CD4-positive, CD25-positive, alpha-beta regulatory T cell (primary cell): ENCODE results near the gene LGI2. TPM values are rescaled to one million over a fixed set of nuclear protein-coding genes. Genes with fewer than 3 reads are reported as not detected.

Experiments used
- ATAC-seq, 2 donors: fragments of 150-1000 bp; cut with Tn5 transposase; one replicate each; pipeline ENCODE4 v1.10.0; 2021; ENCODE audit warnings: low read depth in 2 of 2, moderate number of reproducible peaks in 2 of 2, moderate library complexity in 1 of 2
- DNase-seq, 3 donors: peaks; one replicate each; pipeline versions ENCODE4 v3.0.0 to v3.0.0-alpha.2; 2012 to 2022; ENCODE audit warnings: mixed read lengths in 1 of 3
- H3K27ac ChIP-seq: one replicate; pipeline ENCODE4 v1.7.0; 2013; ENCODE audit warnings: mild to moderate bottlenecking, low read length; ENCODE audit not compliant: insufficient read depth, poor library complexity, severe bottlenecking
- H3K27me3 ChIP-seq: one replicate; pipeline ENCODE4 v1.7.0; 2013; ENCODE audit warnings: low read length; ENCODE audit not compliant: control insufficient read depth, insufficient read depth
- H3K36me3 ChIP-seq: one replicate; pipeline ENCODE4 v1.7.0; 2013; ENCODE audit warnings: mild to moderate bottlenecking, low read length, moderate library complexity; ENCODE audit not compliant: control insufficient read depth, insufficient read depth
- H3K4me1 ChIP-seq: 2 replicates; pipeline ENCODE4 v1.7.0; 2013; ENCODE audit warnings: mild to moderate bottlenecking, low read length; ENCODE audit not compliant: insufficient read depth, control insufficient read depth, poor library complexity, severe bottlenecking
- H3K4me3 ChIP-seq: one replicate; pipeline ENCODE4 v1.7.0; 2013; ENCODE audit warnings: low read depth, mild to moderate bottlenecking, low read length, moderate library complexity
- H3K9me3 ChIP-seq, 2 experiments: 1 replicate in 1 of 2; 2 replicates in 1 of 2; pipeline ENCODE4 v1.7.0; 2013; ENCODE audit warnings: low read length in 2 of 2, mild to moderate bottlenecking in 1 of 2, moderate library complexity in 1 of 2; ENCODE audit not compliant: control insufficient read depth in 2 of 2
- H3K27ac Mint-ChIP-seq, 3 donors: one replicate each; pipeline ENCODE4 v1.8.0; 2020 to 2022; ENCODE audit warnings: mild to moderate bottlenecking in 3 of 3, mixed read lengths in 3 of 3, moderate library complexity in 2 of 3
- H3K27me3 Mint-ChIP-seq: one replicate; pipeline ENCODE4 v1.8.0; 2022; ENCODE audit warnings: mild to moderate bottlenecking, mixed read lengths
- H3K36me3 Mint-ChIP-seq: one replicate; pipeline ENCODE4 v1.8.0; 2020; ENCODE audit warnings: mixed read lengths
- H3K4me1 Mint-ChIP-seq, 4 donors: one replicate each; pipeline ENCODE4 v1.8.0; 2020 to 2022; ENCODE audit warnings: mixed read lengths in 4 of 4, mild to moderate bottlenecking in 1 of 4
- H3K4me3 Mint-ChIP-seq, 4 donors: one replicate each; pipeline ENCODE4 v1.8.0; 2020 to 2022; ENCODE audit warnings: mild to moderate bottlenecking in 4 of 4, mixed read lengths in 4 of 4, moderate library complexity in 3 of 4
- H3K9me3 Mint-ChIP-seq, 7 donors: one replicate each; pipeline ENCODE4 v1.8.0; 2020 to 2022; ENCODE audit warnings: mixed read lengths in 7 of 7, mild to moderate bottlenecking in 3 of 7, moderate library complexity in 2 of 7
- polyA plus RNA-seq, 4 donors: library from polyadenylated mRNA; unstranded; fragments of 300-500 nt; fragmentation: Illumina TruSeq; gene quantifications; one replicate each; pipeline ENCODE4 v1.2.3, GENCODE V29; 2021
- total RNA-seq: library from RNA; stranded (reverse); gene quantifications from one replicate; pipeline ENCODE4 v1.2.3, GENCODE V29; 2022

Gene LGI2
- total and polyA plus RNA-seq, 5 donors from 2014 or later, result not detected

DNA sequence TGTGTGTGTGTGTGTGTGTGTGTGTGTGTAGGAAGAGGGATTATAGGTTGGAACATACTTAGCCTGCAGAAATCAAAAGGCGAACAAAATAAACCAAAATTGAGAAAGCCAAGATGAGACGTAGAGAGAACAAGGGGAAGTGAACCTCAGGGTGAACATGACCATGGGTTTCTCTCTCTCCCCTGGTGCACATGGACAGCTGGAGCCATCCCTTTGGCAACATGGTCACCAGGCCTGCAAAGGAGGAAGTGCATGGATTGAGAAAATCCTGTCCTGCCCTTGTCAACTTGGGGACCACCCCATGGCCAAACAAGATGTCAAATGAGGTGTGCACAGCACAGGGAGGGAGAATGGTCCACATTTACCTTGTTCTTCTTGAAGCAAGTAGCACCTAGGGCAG lies 23.1 kb downstream of the LGI2 start:
- Histone ChIP-seq H3K27me3 (no peaks in the 10 kb centered on the region), H3K4me3 (no peak overlapping the region), H3K9me3 (no peaks in the 10 kb centered on the region), H3K4me1 (no peaks in the 10 kb centered on the region), H3K27ac (no peak overlapping the region), H3K36me3 (no peaks in the 10 kb centered on the region)
- Mint-ChIP-seq H3K36me3 (no peaks in the 10 kb centered on the region), H3K27ac (no peak overlapping the region), H3K4me1 (no peaks in the 10 kb centered on the region), H3K4me3 (no peak overlapping the region), H3K9me3 (peaks cover 0 to 1% (median 0%) of the 10 kb centered on the region in 7 donors), H3K27me3 (peaks cover 17% of the 10 kb centered on the region)
- DNase-seq (no peak), ATAC-seq (no peak)

DNA sequence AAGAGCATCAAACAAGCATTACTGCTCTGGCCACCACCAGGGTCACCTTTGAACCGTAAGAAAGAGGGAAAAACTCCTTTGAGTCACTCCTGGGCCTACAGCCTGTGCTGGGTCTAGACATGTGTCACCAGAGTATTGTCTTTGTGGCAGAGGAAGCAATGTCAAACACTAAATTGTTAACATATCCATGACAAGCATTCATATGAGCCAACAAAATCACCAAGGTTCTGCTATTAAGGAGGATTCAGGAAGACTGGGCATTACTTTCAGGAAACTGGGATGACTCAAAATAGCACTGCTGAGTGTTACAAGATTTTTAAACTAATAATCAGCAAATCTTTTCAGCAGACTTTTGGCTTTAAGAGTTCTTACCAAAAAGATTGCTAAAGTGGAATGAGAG lies 28.1 kb downstream of the LGI2 start:
- Histone ChIP-seq H3K4me1 (no peaks in the 10 kb centered on the region), H3K9me3 (no peaks in the 10 kb centered on the region), H3K4me3 (no peak overlapping the region), H3K36me3 (no peaks in the 10 kb centered on the region), H3K27ac (no peak overlapping the region), H3K27me3 (peaks cover 5% of the 10 kb centered on the region)
- Mint-ChIP-seq H3K27ac (no peak overlapping the region), H3K27me3 (peaks cover 16% of the 10 kb centered on the region), H3K9me3 (no peaks in the 10 kb centered on the region), H3K4me1 (peaks cover 0 to 5% (median 2%) of the 10 kb centered on the region in 4 donors), H3K4me3 (no peak overlapping the region), H3K36me3 (no peaks in the 10 kb centered on the region)
- DNase-seq (no peak), ATAC-seq (no peak)

DNA sequence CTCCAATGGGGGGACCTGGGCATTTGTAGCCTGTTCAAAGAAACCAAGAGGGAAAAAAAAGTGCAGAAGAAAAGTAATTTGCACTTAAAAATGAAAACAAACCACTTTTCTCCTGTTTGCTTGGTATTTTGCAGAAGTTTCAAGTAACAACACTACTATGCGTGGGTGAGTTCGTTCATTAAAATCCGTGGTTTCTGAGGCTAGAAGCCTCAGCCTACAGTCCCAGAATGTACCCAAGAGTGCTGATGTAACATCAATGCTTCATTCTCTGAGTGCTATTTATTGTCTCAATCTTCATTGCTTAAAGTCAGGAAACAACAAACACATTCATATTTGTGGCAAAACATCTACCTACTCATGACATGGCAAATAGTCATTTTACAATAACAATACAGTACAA lies 29.2 kb downstream of the LGI2 start:
- ATAC-seq (no peak), DNase-seq (no peak)
- Histone ChIP-seq H3K4me3 (no peak overlapping the region), H3K9me3 (no peaks in the 10 kb centered on the region), H3K27me3 (peaks cover 5% of the 10 kb centered on the region), H3K36me3 (no peaks in the 10 kb centered on the region), H3K4me1 (no peaks in the 10 kb centered on the region), H3K27ac (no peak overlapping the region)
- no peaks in the 10 kb centered on the region for H3K9me3 Mint-ChIP-seq
- no peak overlapping the region for H3K4me3 Mint-ChIP-seq
- peaks cover 0 to 5% (median 2%) of the 10 kb centered on the region in 4 donors for H3K4me1 Mint-ChIP-seq
- peaks cover 16% of the 10 kb centered on the region for H3K27me3 Mint-ChIP-seq
- no peak overlapping the region for H3K27ac Mint-ChIP-seq
- H3K36me3 Mint-ChIP-seq, result no peaks in the 10 kb centered on the region

DNA sequence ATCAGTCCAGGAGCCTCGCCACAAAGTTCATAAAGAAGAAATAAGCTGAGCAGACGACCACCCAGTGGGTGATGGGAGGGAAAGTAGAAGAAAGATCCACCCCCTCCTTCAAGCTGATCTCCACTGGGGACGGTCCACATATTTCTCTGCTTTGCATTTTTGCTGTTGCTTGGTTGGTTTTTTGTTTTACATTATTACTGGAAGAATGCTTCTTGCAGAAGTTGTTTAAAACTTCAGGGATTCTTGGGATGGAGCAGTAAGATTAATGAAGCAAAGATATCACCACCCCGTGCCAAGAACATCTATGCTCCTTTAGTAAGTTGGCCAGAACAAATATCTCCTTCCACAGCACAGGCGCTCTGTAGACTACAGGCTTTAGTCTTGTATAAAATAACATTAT lies 30.1 kb downstream of the LGI2 start:
- Mint-ChIP-seq H3K36me3 (no peaks in the 10 kb centered on the region), H3K4me3 (no peak overlapping the region), H3K4me1 (peaks cover 0 to 5% (median 2%) of the 10 kb centered on the region in 4 donors), H3K27me3 (peaks cover 11% of the 10 kb centered on the region), H3K27ac (no peak overlapping the region), H3K9me3 (peaks cover 0 to 2% (median 0%) of the 10 kb centered on the region in 7 donors)
- Histone ChIP-seq H3K27me3 (peaks cover 5% of the 10 kb centered on the region), H3K27ac (no peak overlapping the region), H3K36me3 (no peaks in the 10 kb centered on the region), H3K4me1 (no peaks in the 10 kb centered on the region), H3K4me3 (no peak overlapping the region), H3K9me3 (no peaks in the 10 kb centered on the region)
- no peak for DNase-seq
- no peak for ATAC-seq

DNA sequence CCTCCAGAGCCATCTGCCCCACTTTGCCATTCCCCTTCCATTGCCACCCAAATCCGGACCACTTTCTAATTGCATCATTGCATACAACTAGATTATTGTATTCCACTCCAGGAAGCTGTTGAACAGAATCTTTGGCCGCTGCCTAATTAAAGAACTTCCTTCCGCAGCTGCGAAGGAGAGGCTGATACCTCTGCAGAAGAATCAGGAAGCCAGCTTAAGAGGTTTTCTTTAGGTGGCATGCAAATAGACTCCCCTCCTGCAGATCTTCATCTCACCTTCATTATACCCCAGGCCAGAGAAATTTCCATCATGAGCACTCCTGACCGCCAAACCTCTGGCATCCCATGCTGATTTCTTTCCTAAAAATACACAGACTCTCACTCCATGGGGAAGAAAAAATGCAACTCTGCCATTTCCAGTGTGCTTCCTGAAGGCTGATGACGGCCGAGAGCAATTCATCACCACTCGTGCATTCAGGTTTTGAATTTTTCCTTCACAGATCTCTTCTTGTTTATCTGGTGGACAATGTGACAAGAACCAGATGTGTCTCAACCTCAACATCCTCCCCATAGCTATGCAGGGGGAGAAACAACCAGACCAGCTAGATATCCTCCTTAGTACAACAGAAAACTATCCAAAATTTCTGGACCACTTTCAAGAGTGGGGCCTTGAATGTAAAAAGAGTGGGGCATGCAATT lies 31.2 kb downstream of the LGI2 start:
- peaks cover 11% of the 10 kb centered on the region for H3K27me3 Mint-ChIP-seq
- no peaks in the 10 kb centered on the region for H3K9me3 ChIP-seq
- no peak overlapping the region for H3K27ac ChIP-seq
- ATAC-seq (no peak), DNase-seq (no peak)
- no peak overlapping the region for H3K27ac Mint-ChIP-seq
- H3K9me3 Mint-ChIP-seq, result peaks cover 0 to 2% (median 0%) of the 10 kb centered on the region in 7 donors
- H3K4me3 ChIP-seq, result no peak overlapping the region
- H3K36me3 ChIP-seq, result no peaks in the 10 kb centered on the region
- H3K4me3 Mint-ChIP-seq, result no peak overlapping the region
- H3K4me1 ChIP-seq, result no peaks in the 10 kb centered on the region
- no peaks in the 10 kb centered on the region for H3K36me3 Mint-ChIP-seq
- peaks cover 0 to 5% (median 2%) of the 10 kb centered on the region in 4 donors for H3K4me1 Mint-ChIP-seq
- H3K27me3 ChIP-seq, result peaks cover 5% of the 10 kb centered on the region

DNA sequence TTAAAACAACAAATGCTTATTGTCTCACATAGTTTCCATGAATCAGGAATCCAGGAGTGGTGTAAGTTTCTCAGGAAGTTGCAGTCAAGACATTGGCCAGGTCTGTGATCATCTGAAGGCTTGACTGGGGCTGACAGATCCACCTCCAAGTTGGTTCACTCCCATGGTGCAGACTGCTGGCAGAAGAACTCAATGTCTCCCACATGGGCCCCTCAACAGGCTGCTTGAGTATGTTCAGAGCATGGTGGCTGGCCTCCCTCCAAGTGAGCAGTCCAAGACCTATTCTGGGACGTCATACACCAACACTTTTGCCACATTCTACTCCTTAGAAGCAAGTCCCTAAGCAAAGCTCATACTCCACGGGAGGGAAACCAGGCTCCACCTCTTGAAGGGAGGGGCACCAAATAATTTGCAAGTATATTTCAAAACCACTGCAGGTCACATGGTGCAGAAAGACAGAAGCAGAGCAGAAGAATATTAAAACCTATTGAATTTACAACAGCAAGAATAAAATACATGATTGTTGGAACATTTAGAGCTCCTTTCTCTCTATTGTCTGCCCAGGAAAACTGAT lies 35.3 kb downstream of the LGI2 start:
- Mint-ChIP-seq H3K27ac (no peak overlapping the region), H3K4me3 (no peak overlapping the region), H3K27me3 (peaks cover 6% of the 10 kb centered on the region), H3K4me1 (peaks cover 0 to 5% (median 2%) of the 10 kb centered on the region in 4 donors), H3K9me3 (peaks cover 0 to 6% (median 2%) of the 10 kb centered on the region in 7 donors), H3K36me3 (no peaks in the 10 kb centered on the region)
- Histone ChIP-seq H3K36me3 (no peaks in the 10 kb centered on the region), H3K4me1 (no peaks in the 10 kb centered on the region), H3K27me3 (peaks cover 5% of the 10 kb centered on the region), H3K4me3 (no peak overlapping the region), H3K9me3 (no peaks in the 10 kb centered on the region), H3K27ac (no peak overlapping the region)
- ATAC-seq (no peak), DNase-seq (no peak)

DNA sequence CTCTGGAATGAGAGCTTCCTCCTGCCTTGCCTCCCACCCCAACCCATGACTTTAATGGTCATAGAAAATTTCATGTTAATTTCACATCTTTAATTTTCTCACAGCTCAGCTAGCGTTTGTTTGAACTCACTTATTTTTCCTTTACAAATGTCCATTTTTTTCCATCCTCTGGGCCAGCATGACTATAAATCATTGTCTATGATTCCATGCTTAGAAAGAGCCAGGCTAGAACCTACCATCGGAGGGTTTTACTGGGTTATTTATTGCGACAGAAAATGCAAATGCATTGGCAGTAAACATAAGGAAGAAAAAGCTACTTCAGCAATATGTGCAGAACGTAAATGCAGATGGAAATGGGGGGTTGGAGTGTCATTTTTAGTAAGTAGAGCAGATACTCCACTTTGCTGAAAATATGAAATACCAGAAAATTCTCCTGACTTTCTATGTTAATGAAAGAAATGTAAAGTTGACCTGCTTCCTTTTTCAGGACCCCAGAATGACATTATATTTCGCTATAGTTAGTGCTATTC lies 37.1 kb downstream of the LGI2 start:
- DNase-seq, result no peak
- Mint-ChIP-seq H3K4me1 (no peaks in the 10 kb centered on the region), H3K4me3 (no peak overlapping the region), H3K36me3 (no peaks in the 10 kb centered on the region), H3K9me3 (peaks cover 0 to 6% (median 2%) of the 10 kb centered on the region in 7 donors), H3K27ac (no peak overlapping the region), H3K27me3 (peaks cover 5% of the 10 kb centered on the region)
- Histone ChIP-seq H3K9me3 (no peaks in the 10 kb centered on the region), H3K27ac (no peak overlapping the region), H3K27me3 (no peaks in the 10 kb centered on the region), H3K4me1 (no peaks in the 10 kb centered on the region), H3K4me3 (no peak overlapping the region), H3K36me3 (no peaks in the 10 kb centered on the region)
- ATAC-seq, result no peak

DNA sequence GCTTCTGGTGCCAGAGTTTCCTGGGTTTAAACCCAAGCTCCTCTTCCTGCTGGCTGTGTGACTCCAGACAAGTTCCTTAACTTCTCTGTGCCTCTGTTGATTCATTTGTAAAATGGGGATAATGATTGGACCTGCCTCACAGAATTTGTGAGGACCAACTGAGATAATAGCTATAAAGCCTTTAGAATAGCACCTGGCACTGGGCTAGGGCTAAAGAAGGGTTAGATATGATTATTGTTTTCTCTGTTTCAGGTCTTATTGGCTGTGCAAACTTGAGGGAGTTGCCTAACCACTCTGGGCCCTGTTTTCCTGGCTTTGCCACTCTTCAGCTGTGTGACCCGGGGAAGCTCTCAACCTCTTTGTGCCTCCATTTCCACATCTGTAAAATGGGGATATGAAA lies 37.8 kb downstream of the LGI2 start:
- no peaks in the 10 kb centered on the region for H3K4me1 Mint-ChIP-seq
- H3K4me3 Mint-ChIP-seq, result no peak overlapping the region
- H3K27ac Mint-ChIP-seq, result no peak overlapping the region
- H3K27me3 ChIP-seq, result no peaks in the 10 kb centered on the region
- no peak overlapping the region for H3K27ac ChIP-seq
- H3K36me3 ChIP-seq, result no peaks in the 10 kb centered on the region
- no peaks in the 10 kb centered on the region for H3K9me3 ChIP-seq
- peaks cover 5% of the 10 kb centered on the region for H3K27me3 Mint-ChIP-seq
- no peaks in the 10 kb centered on the region for H3K36me3 Mint-ChIP-seq
- no peak overlapping the region for H3K4me3 ChIP-seq
- H3K4me1 ChIP-seq, result no peaks in the 10 kb centered on the region
- H3K9me3 Mint-ChIP-seq, result peaks cover 0 to 6% (median 2%) of the 10 kb centered on the region in 7 donors
- ATAC-seq (no peak), DNase-seq (no peak)
